WTC11 (cell line): Measurements from ENCODE around the gene MED15. TPM values are rescaled to one million over a fixed set of nuclear protein-coding genes. Genes with fewer than 3 reads are reported as not detected.
"Not testable (repeated sequence)": the region's sequence is repeated elsewhere in the genome, so short reads cannot be mapped to it uniquely, and the experiment has no call there.

Experiments used
- ATAC-seq: fragments of 200-7000 bp; cut with Tn5 transposase; 2 replicates; pipeline ENCODE4 v1.10.0; 2021; ENCODE audit warnings: mild to moderate bottlenecking, moderate library complexity
- CTCF ChIA-PET: fragments of 300-600 bp; sonication (Branson Sonifier 250); formaldehyde crosslinking; loops from one replicate; lab custom pipeline; 2021; ENCODE audit warnings: antibody characterized with exemption; lab: Charles Lee
- POLR2A ChIA-PET: fragments of 350-600 bp; sonication (Branson Sonifier 250); formaldehyde crosslinking; loops from one replicate; lab custom pipeline; 2021; ENCODE audit warnings: antibody characterized with exemption; lab: Charles Lee
- DNase-seq: peaks from one replicate; pipeline ENCODE4 v3.0.0; 2021; ENCODE audit warnings: low spot score
- H3K27ac Mint-ChIP-seq: 2 replicates; pipeline ENCODE4 v1.8.0; 2021; ENCODE audit warnings: mixed read lengths
- H3K27me3 Mint-ChIP-seq: 2 replicates; pipeline ENCODE4 v1.8.0; 2021; ENCODE audit warnings: low read depth, mild to moderate bottlenecking, moderate library complexity, mixed read lengths
- H3K36me3 Mint-ChIP-seq: 2 replicates; pipeline ENCODE4 v1.8.0; 2021; ENCODE audit warnings: mixed read lengths
- H3K4me1 Mint-ChIP-seq: 2 replicates; pipeline ENCODE4 v1.8.0; 2022; ENCODE audit warnings: mixed read lengths
- H3K4me3 Mint-ChIP-seq: 2 replicates; pipeline ENCODE4 v1.8.0; 2021; ENCODE audit warnings: mild to moderate bottlenecking, moderate library complexity, mixed read lengths
- H3K9me3 Mint-ChIP-seq: 2 replicates; pipeline ENCODE4 v1.8.0; 2021; ENCODE audit warnings: mixed read lengths
- CDX4 ChIP-seq: fragments of 250-450 bp; sonication (Bioruptor Pico); IDR thresholded peaks from 2 replicates; pipeline ENCODE4 v1.9.0; 2021; ENCODE audit warnings: moderate library complexity, mild to moderate bottlenecking, inconsistent platforms, borderline replicate concordance
- CTCF ChIP-seq: fragments of 200-600 bp; IDR thresholded peaks from 2 replicates; pipeline ENCODE4 v1.8.0; 2022; ENCODE audit warnings: antibody characterized with exemption
- ERG ChIP-seq: fragments of 250-450 bp; sonication (Bioruptor Pico); IDR thresholded peaks from 2 replicates; pipeline ENCODE4 v1.8.0; 2021; ENCODE audit warnings: mild to moderate bottlenecking
- FOXK1 ChIP-seq: sonication (generic); formaldehyde crosslinking; IDR thresholded peaks from 2 replicates; pipeline ENCODE4 v1.8.0; 2022; ENCODE audit warnings: mild to moderate bottlenecking, moderate library complexity, missing genetic modification reagents
- FOXP1 ChIP-seq: sonication (generic); formaldehyde crosslinking; IDR thresholded peaks from 2 replicates; pipeline ENCODE4 v1.8.0; 2022; ENCODE audit warnings: missing genetic modification reagents, mild to moderate bottlenecking, moderate library complexity, borderline replicate concordance
- MLX ChIP-seq: sonication (generic); formaldehyde crosslinking; IDR thresholded peaks from 2 replicates; pipeline ENCODE4 v1.8.1; 2023; ENCODE audit warnings: mild to moderate bottlenecking, missing genetic modification reagents, moderate library complexity
- NFATC4 ChIP-seq: fragments of 250-450 bp; sonication (Bioruptor Pico); IDR thresholded peaks from 2 replicates; pipeline ENCODE4 v1.9.0; 2021; ENCODE audit warnings: mild to moderate bottlenecking
- PRDM15 ChIP-seq: sonication (generic); formaldehyde crosslinking; IDR thresholded peaks from 2 replicates; pipeline ENCODE4 v1.8.0; 2022; ENCODE audit warnings: missing genetic modification reagents
- SOX15 ChIP-seq: fragments of 250-450 bp; sonication (Bioruptor Pico); IDR thresholded peaks from 2 replicates; pipeline ENCODE4 v1.9.0; 2021; ENCODE audit warnings: mild to moderate bottlenecking
- USF1 ChIP-seq: sonication (generic); formaldehyde crosslinking; IDR thresholded peaks from 2 replicates; pipeline ENCODE4 v1.8.0; 2022; ENCODE audit warnings: mild to moderate bottlenecking, missing genetic modification reagents
- ZNF281 ChIP-seq: sonication (generic); formaldehyde crosslinking; IDR thresholded peaks from 2 replicates; pipeline ENCODE4 v1.8.0; 2023; ENCODE audit warnings: mild to moderate bottlenecking, missing genetic modification reagents
- ZNF396 ChIP-seq: fragments of 250-450 bp; sonication (Bioruptor Pico); IDR thresholded peaks from 2 replicates; pipeline ENCODE4 v1.8.0; 2021; ENCODE audit warnings: mild to moderate bottlenecking, moderate library complexity, borderline replicate concordance
- total RNA-seq: library from RNA; stranded (reverse); gene quantifications from 3 replicates; pipeline ENCODE4 v1.2.3, GENCODE V29; 2021

MED15 gene
- total RNA-seq, 1 experiment from 2014 or later = 67.7 TPM

GRCh38 chr22:20469110-20469868 lies 38.1 kb upstream of the MED15 start (continued):
- TF ChIP-seq CDX4 (CRISPR knock-in tag) (no peak), PRDM15 (CRISPR knock-in tag) (no peak), USF1 (CRISPR knock-in tag) (no peak), CTCF (no peak), SOX15 (no peak), FOXK1 (CRISPR knock-in tag) (no peak), MLX (CRISPR knock-in tag) (no peak), NFATC4 (CRISPR knock-in tag) (no peak)

GRCh38 chr22:20470525-20470924 lies 36.9 kb upstream of the MED15 start:
- DNase-seq, CTCF ChIA-PET, H3K4me3 Mint-ChIP-seq, H3K27me3 Mint-ChIP-seq, H3K4me1 Mint-ChIP-seq, H3K36me3 Mint-ChIP-seq, POLR2A ChIA-PET, H3K9me3 Mint-ChIP-seq, H3K27ac Mint-ChIP-seq, ATAC-seq: not testable (repeated sequence)

GRCh38 chr22:20471126-20471833 lies 36.1 kb upstream of the MED15 start:
- Mint-ChIP-seq H3K4me3 (no peak overlapping the region), H3K27ac (no peak overlapping the region), H3K36me3 (peaks cover 3% of the 10 kb centered on the region; the same call in 1 of the 2 replicates), H3K9me3 (no peaks in the 10 kb centered on the region), H3K27me3 (no peaks in the 10 kb centered on the region), H3K4me1 (no peaks in the 10 kb centered on the region)
- DNase-seq = no peak
- CTCF ChIA-PET = interaction anchor here (1.1 kb wide), 1 partner anchor 53 kb away, joined by 6 read pairs; no protein-coding TSS in a partner anchor
- POLR2A ChIA-PET = no interaction called here
- no peak for ATAC-seq
- no peak for TF ChIP-seq ZNF396 (CRISPR knock-in tag)
- TF ChIP-seq MLX (CRISPR knock-in tag) = no peak
- no peak for TF ChIP-seq FOXP1
- no peak for TF ChIP-seq ZNF281
- no peak for TF ChIP-seq ERG
